HepG2 (cell line): ENCODE results near the gene ZBTB44. TPM values are rescaled to one million over a fixed set of nuclear protein-coding genes. Genes with fewer than 3 reads are reported as not detected.

Experiments
- FOXA1 ChIP-seq, 2 experiments: fragments of 450-650 bp in 1 of 2; sonication (generic) in 1 of 2; formaldehyde crosslinking in 1 of 2; IDR thresholded peaks; 2 replicates each; pipeline versions ENCODE4 v1.4.0 to v1.6.1; 2016 to 2020; ENCODE audit warnings: missing genetic modification reagents in 1 of 2
- FOXA3 ChIP-seq: IDR thresholded peaks from 2 replicates; pipeline ENCODE4 v1.6.1; 2016; ENCODE audit warnings: missing genetic modification reagents, missing compliant biosample characterization
- HMG20B ChIP-seq: conservative IDR thresholded peaks from 2 replicates; pipeline ENCODE4 v1.6.1; 2016; ENCODE audit warnings: missing genetic modification reagents, missing compliant biosample characterization
- MAFF ChIP-seq: IDR thresholded peaks from 2 replicates; pipeline ENCODE4 v1.6.1; 2011; ENCODE audit warnings: low read depth, low read length, improper control_type of control experiment
- NFRKB ChIP-seq: fragments of 450-650 bp; IDR thresholded peaks from 2 replicates; pipeline ENCODE4 v1.6.1; 2017
- RARG ChIP-seq: sonication (generic); formaldehyde crosslinking; IDR thresholded peaks from 2 replicates; pipeline ENCODE4 v1.4.0; 2020; ENCODE audit warnings: low read depth, mild to moderate bottlenecking, missing genetic modification reagents
- RFXANK ChIP-seq: IDR thresholded peaks from 2 replicates; pipeline ENCODE4 v1.6.1; 2016
- SMC3 ChIP-seq: IDR thresholded peaks from 2 replicates; pipeline ENCODE4 v1.6.1; 2011; ENCODE audit warnings: low read length, improper control_type of control experiment
- TOE1 ChIP-seq: sonication (generic); formaldehyde crosslinking; IDR thresholded peaks from 2 replicates; pipeline ENCODE4 v1.4.0; 2020; ENCODE audit warnings: mild to moderate bottlenecking, missing genetic modification reagents
- ZBTB7B ChIP-seq: sonication (generic); formaldehyde crosslinking; IDR thresholded peaks from 2 replicates; pipeline ENCODE4 v1.4.0; 2020; ENCODE audit warnings: missing genetic modification reagents
- ZNF136 ChIP-seq: sonication (generic); formaldehyde crosslinking; IDR thresholded peaks from 2 replicates; pipeline ENCODE4 v1.8.1; 2022; ENCODE audit warnings: low read depth, mild to moderate bottlenecking, moderate library complexity, missing genetic modification reagents
- ZNF383 ChIP-seq: sonication (generic); formaldehyde crosslinking; IDR thresholded peaks from 2 replicates; pipeline ENCODE4 v1.4.0; 2020; ENCODE audit warnings: missing genetic modification reagents, mild to moderate bottlenecking, borderline replicate concordance
- ZNF547 ChIP-seq: sonication (generic); formaldehyde crosslinking; IDR thresholded peaks from 2 replicates; pipeline ENCODE4 v1.5.1; 2020; ENCODE audit warnings: mild to moderate bottlenecking, missing genetic modification reagents
- ZNF672 ChIP-seq: sonication (generic); formaldehyde crosslinking; IDR thresholded peaks from 2 replicates; pipeline ENCODE4 v1.8.1; 2022; ENCODE audit warnings: missing genetic modification reagents
- ZNF709 ChIP-seq: sonication (generic); formaldehyde crosslinking; IDR thresholded peaks from 2 replicates; pipeline ENCODE4 v1.5.0; 2020; ENCODE audit warnings: mild to moderate bottlenecking, missing genetic modification reagents
- ZNF766 ChIP-seq: sonication (generic); formaldehyde crosslinking; IDR thresholded peaks from 2 replicates; pipeline ENCODE4 v1.5.0; 2020; ENCODE audit warnings: missing genetic modification reagents, borderline replicate concordance
- polyA plus RNA-seq, 8 experiments: library from polyadenylated mRNA; depleted of rRNA in 3 of 8; stranded (reverse) in 7 of 8; unstranded in 1 of 8; fragments of >200 nt; fragmentation: Illumina TruSeq in 4 of 8; extraction: Trizol in 4 of 8; gene quantifications; 2 replicates each; pipeline versions ENCODE4 v1.2.1 to v1.2.3, GENCODE V29; 2011 to 2016; ENCODE audit warnings: low read depth in 4 of 8, missing spikeins in 1 of 8, mixed read lengths in 1 of 8; ENCODE audit not compliant: insufficient read depth in 1 of 8
- total RNA-seq, 5 experiments: library from RNA; depleted of rRNA; stranded (reverse); fragments of >200 nt; fragmentation: Illumina TruSeq; extraction: Trizol; gene quantifications; 2 replicates each; pipeline ENCODE4 v1.2.3, GENCODE V29; 2016; ENCODE audit warnings: low read depth in 1 of 5
- TF ChIP-seq, protein P1 (sequence below): IDR thresholded peaks from 2 replicates; pipeline ENCODE4 v1.6.1; 2016
- TF ChIP-seq, protein P2 (sequence below): sonication (generic); formaldehyde crosslinking; IDR thresholded peaks from 2 replicates; pipeline ENCODE4 v1.8.0; 2022; ENCODE audit warnings: missing genetic modification reagents, low read depth, mild to moderate bottlenecking, borderline replicate concordance
- TF ChIP-seq, protein P3 (sequence below): sonication (generic); formaldehyde crosslinking; IDR thresholded peaks from 2 replicates; pipeline ENCODE4 v1.5.0; 2020; ENCODE audit warnings: mild to moderate bottlenecking, low read depth, missing genetic modification reagents, borderline replicate concordance
- TF ChIP-seq, protein P4 (sequence below): sonication (generic); formaldehyde crosslinking; IDR thresholded peaks from 2 replicates; pipeline ENCODE4 v1.8.0; 2022; ENCODE audit warnings: mild to moderate bottlenecking, missing genetic modification reagents, borderline replicate concordance
- TF ChIP-seq, protein P5 (sequence below): sonication (generic); formaldehyde crosslinking; IDR thresholded peaks from 2 replicates; pipeline ENCODE4 v1.8.1; 2022; ENCODE audit warnings: low read depth, mild to moderate bottlenecking, missing genetic modification reagents

The ZBTB44 gene
- total and polyA plus RNA-seq, 2 of the 13 experiments (the other 11 are each of a cell fraction or from before 2014, with no cell fraction given), result 22.8 to 23.6 TPM

DNA sequence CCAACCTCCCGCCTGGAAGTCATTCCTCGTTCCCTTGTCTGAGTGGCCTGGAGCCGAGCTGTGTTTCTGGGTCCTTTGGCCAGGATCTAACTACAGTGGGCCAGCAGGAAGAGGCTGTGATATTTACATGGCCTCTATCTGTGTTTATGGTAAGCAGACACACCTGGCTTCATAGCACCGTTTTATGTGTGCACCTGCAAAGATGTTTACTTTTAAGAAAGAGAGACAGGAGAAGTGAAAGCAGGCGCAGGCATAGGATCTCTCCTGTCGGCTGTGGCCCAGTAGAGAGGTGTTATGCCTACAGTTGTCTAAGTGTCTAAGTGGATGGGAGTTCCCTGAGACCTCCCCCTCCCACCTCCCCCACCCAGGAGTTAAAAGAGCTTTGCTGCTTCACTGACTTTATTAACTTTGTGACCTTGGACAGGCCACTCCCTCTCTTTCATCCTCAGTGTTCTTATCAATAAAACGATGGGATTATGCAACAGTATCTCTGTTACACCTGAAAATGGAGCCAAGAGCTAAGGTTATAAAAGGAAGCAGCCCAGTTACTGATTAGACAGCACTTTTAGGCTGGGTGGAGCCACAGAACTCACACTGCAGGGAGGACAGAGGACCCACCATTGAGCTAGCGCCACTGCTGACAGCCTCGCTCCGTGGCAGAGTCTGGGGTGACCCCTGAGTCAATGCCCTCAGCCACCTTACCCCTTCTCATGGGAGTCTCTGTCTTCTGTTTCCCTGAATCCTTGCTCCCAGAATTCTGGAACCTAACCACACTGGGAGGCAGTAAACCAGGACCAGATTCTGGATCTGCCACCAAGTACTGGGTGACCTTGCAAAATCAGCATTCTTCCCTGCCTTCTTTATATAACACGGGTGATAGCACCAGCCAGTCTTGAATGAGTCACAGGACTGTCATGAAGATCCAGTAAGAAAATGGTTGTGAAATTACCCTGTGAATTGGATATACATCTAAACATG is 133.1 kb downstream of the ZBTB44 start (continued):
- TF ChIP-seq, protein P1, sequence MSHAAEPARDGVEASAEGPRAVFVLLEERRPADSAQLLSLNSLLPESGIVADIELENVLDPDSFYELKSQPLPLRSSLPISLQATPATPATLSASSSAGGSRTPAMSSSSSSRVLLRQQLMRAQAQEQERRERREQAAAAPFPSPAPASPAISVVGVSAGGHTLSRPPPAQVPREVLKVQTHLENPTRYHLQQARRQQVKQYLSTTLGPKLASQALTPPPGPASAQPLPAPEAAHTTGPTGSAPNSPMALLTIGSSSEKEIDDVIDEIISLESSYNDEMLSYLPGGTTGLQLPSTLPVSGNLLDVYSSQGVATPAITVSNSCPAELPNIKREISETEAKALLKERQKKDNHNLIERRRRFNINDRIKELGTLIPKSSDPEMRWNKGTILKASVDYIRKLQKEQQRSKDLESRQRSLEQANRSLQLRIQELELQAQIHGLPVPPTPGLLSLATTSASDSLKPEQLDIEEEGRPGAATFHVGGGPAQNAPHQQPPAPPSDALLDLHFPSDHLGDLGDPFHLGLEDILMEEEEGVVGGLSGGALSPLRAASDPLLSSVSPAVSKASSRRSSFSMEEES (CRISPR knock-in tag), result peak; percentile 49
- TF ChIP-seq NFRKB (no peak), ZNF672 (CRISPR knock-in tag) (no peak), FOXA1 (IDR thresholded peaks at IDR 0.05) (no peak), FOXA1 (CRISPR knock-in tag; IDR thresholded peaks at IDR 0.05) (peak; percentile 63), ZNF766 (CRISPR knock-in tag) (0 out of 2 replicates have a peak, but pooled peaks have one; percentile 58), ZNF709 (CRISPR knock-in tag) (0 out of 2 replicates have a peak, but pooled peaks have one; percentile 33), SMC3 (no peak), MAFF (peak; percentile 53), RARG (CRISPR knock-in tag) (no peak), ZNF383 (CRISPR knock-in tag) (peak; percentile 49; the same call in 1 of the 2 replicates), RFXANK (CRISPR knock-in tag) (0 out of 2 replicates have a peak, but pooled peaks have one; percentile 9), ZNF136 (CRISPR knock-in tag) (0 out of 2 replicates have a peak, but pooled peaks have one; percentile 22), HMG20B (CRISPR knock-in tag) (0 out of 2 replicates have a peak, but pooled peaks have one; percentile 61), ZBTB7B (CRISPR knock-in tag) (peak; percentile 38), FOXA3 (peak; percentile 84), TOE1 (CRISPR knock-in tag) (0 out of 2 replicates have a peak, but pooled peaks have one; percentile 30), ZNF547 (CRISPR knock-in tag) (0 out of 2 replicates have a peak, but pooled peaks have one; percentile 10)
- TF ChIP-seq, protein P2, sequence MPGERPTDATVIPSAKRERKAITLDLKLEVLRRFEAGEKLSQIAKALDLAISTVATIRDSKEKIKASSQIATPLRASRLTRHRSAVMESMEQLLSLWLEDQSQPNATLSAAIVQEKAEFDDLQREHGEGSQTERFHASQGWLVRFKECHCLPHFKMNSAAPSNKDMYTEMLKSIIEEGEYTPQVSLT (CRISPR knock-in tag), result no peak
- TF ChIP-seq, protein P3, sequence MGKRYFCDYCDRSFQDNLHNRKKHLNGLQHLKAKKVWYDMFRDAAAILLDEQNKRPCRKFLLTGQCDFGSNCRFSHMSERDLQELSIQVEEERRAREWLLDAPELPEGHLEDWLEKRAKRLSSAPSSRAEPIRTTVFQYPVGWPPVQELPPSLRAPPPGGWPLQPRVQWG (CRISPR knock-in tag), result no peak
- TF ChIP-seq, protein P4, sequence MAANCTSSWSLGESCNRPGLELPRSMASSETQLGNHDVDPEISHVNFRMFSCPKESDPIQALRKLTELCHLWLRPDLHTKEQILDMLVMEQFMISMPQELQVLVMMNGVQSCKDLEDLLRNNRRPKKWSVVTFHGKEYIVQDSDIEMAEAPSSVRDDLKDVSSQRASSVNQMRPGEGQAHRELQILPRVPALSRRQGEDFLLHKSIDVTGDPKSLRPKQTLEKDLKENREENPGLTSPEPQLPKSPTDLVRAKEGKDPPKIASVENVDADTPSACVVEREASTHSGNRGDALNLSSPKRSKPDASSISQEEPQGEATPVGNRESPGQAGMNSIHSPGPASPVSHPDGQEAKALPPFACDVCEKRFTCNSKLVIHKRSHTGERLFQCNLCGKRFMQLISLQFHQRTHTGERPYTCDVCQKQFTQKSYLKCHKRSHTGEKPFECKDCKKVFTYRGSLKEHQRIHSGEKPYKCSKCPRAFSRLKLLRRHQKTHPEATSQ (CRISPR knock-in tag), result peak; percentile 78; the same call in 1 of the 2 replicates
- TF ChIP-seq, protein P5, sequence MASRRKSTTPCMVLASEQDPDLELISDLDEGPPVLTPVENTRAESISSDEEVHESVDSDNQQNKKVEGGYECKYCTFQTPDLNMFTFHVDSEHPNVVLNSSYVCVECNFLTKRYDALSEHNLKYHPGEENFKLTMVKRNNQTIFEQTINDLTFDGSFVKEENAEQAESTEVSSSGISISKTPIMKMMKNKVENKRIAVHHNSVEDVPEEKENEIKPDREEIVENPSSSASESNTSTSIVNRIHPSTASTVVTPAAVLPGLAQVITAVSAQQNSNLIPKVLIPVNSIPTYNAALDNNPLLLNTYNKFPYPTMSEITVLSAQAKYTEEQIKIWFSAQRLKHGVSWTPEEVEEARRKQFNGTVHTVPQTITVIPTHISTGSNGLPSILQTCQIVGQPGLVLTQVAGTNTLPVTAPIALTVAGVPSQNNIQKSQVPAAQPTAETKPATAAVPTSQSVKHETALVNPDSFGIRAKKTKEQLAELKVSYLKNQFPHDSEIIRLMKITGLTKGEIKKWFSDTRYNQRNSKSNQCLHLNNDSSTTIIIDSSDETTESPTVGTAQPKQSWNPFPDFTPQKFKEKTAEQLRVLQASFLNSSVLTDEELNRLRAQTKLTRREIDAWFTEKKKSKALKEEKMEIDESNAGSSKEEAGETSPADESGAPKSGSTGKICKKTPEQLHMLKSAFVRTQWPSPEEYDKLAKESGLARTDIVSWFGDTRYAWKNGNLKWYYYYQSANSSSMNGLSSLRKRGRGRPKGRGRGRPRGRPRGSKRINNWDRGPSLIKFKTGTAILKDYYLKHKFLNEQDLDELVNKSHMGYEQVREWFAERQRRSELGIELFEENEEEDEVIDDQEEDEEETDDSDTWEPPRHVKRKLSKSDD (CRISPR knock-in tag), result peak; percentile 82
